IMR-90 (cell line): Measurements from ENCODE around the gene ST7. TPM values are rescaled to one million over a fixed set of nuclear protein-coding genes. Genes with fewer than 3 reads are reported as not detected.

Source experiments
- ATAC-seq: fragments of 200-7000 bp; cut with Tn5 transposase; 2 replicates; pipeline ENCODE4 v1.9.1; 2020; ENCODE audit warnings: low read depth, mild to moderate bottlenecking, moderate library complexity
- BruUV-seq: library from RNA; stranded (reverse); fragments of 400-500 nt; replicated peaks from 2 replicates; lab custom pipeline; 2021; lab: Mats Ljungman, UMichigan
- CTCF ChIA-PET: fragments of 300-600 bp; formaldehyde crosslinking; extraction: SDS; loops from one replicate; lab custom pipeline; 2021; ENCODE audit warnings: antibody characterized with exemption; lab: Yijun Ruan, JAX
- POLR2A ChIA-PET: fragments of 300-600 bp; sonication (Branson Sonifier 250); formaldehyde crosslinking; loops from one replicate; lab custom pipeline; 2022; ENCODE audit warnings: antibody characterized with exemption; ENCODE audit not compliant: unreplicated experiment; lab: Charles Lee
- DNase-seq: peaks from one replicate; pipeline ENCODE4 v3.0.0; 2013
- H2AFZ ChIP-seq: replicated peaks from 2 replicates; pipeline ENCODE3; 2013; ENCODE audit warnings: low read length, mild to moderate bottlenecking; ENCODE audit not compliant: poor library complexity
- H2AK5ac ChIP-seq: 2 replicates; pipeline ENCODE4 v1.6.1; 2013; ENCODE audit warnings: low read depth, low read length, inconsistent platforms
- H2AK9ac ChIP-seq: replicated peaks from 2 replicates; pipeline ENCODE3; 2013; ENCODE audit warnings: mild to moderate bottlenecking, low read depth, low read length, moderate library complexity; ENCODE audit not compliant: poor library complexity
- H2BK120ac ChIP-seq: 2 replicates; pipeline ENCODE4 v1.6.1; 2013; ENCODE audit warnings: low read depth, low read length, inconsistent platforms
- H2BK15ac ChIP-seq: 3 replicates; pipeline ENCODE4 v1.6.1; 2013; ENCODE audit warnings: low read depth, low read length, inconsistent platforms
- H2BK20ac ChIP-seq: 2 replicates; pipeline ENCODE4 v1.6.1; 2013; ENCODE audit warnings: low read depth, mild to moderate bottlenecking, inconsistent platforms, low read length, moderate library complexity
- H2BK5ac ChIP-seq: 2 replicates; pipeline ENCODE4 v1.6.1; 2013; ENCODE audit warnings: mild to moderate bottlenecking, low read depth, low read length, inconsistent platforms; ENCODE audit not compliant: poor library complexity, severe bottlenecking
- H3K14ac ChIP-seq: replicated peaks from 2 replicates; pipeline ENCODE4 v1.6.1; 2013; ENCODE audit warnings: low read depth, low read length, inconsistent platforms
- H3K18ac ChIP-seq: 2 replicates; pipeline ENCODE4 v1.6.1; 2013; ENCODE audit warnings: low read depth, low read length, control low read depth
- H3K23ac ChIP-seq: 2 replicates; pipeline ENCODE4 v1.6.1; 2013; ENCODE audit warnings: low read depth, low read length, inconsistent platforms
- H3K27ac ChIP-seq: 2 replicates; pipeline ENCODE4 v1.5.1; 2013; ENCODE audit warnings: mild to moderate bottlenecking, control low read depth, low read length; ENCODE audit not compliant: insufficient read depth
- H3K27me3 ChIP-seq: 2 replicates; pipeline ENCODE4 v1.6.1; 2013; ENCODE audit warnings: low read length; ENCODE audit not compliant: control insufficient read depth, insufficient read depth
- H3K36me3 ChIP-seq: 2 replicates; pipeline ENCODE4 v1.6.1; 2013; ENCODE audit warnings: low read length, mixed read lengths; ENCODE audit not compliant: control insufficient read depth, insufficient read depth
- H3K4ac ChIP-seq: 2 replicates; pipeline ENCODE4 v1.6.1; 2013; ENCODE audit warnings: low read depth, low read length, inconsistent platforms
- H3K4me1 ChIP-seq: 2 replicates; pipeline ENCODE4 v1.6.1; 2013; ENCODE audit warnings: low read length, mixed read lengths; ENCODE audit not compliant: control insufficient read depth, insufficient read depth
- H3K4me2 ChIP-seq: 2 replicates; pipeline ENCODE4 v1.6.1; 2013; ENCODE audit warnings: low read depth, mild to moderate bottlenecking, control low read depth, low read length, moderate library complexity
- H3K4me3 ChIP-seq: 2 replicates; pipeline ENCODE4 v1.5.1; 2013; ENCODE audit warnings: low read depth, mild to moderate bottlenecking, control low read depth, low read length, moderate library complexity; ENCODE audit not compliant: insufficient read depth
- H3K56ac ChIP-seq: 2 replicates; pipeline ENCODE4 v1.6.1; 2013; ENCODE audit warnings: low read length, inconsistent platforms; ENCODE audit not compliant: insufficient read depth; ENCODE audit errors: extremely low read depth
- H3K79me1 ChIP-seq, 2 experiments: 2 replicates each; pipeline ENCODE4 v1.6.1; 2013; ENCODE audit warnings: low read length in 2 of 2, inconsistent platforms in 1 of 2, low read depth in 1 of 2
- H3K9ac ChIP-seq: 2 replicates; pipeline ENCODE4 v1.6.1; 2013; ENCODE audit warnings: low read depth, low read length, control low read depth
- H3K9me1 ChIP-seq: 2 replicates; pipeline ENCODE4 v1.6.1; 2013; ENCODE audit warnings: low read length, inconsistent platforms; ENCODE audit not compliant: insufficient read depth
- H3K9me3 ChIP-seq: 2 replicates; pipeline ENCODE4 v1.6.1; 2013; ENCODE audit warnings: low read length; ENCODE audit not compliant: control insufficient read depth, insufficient read depth
- H4K20me1 ChIP-seq: 2 replicates; pipeline ENCODE4 v1.6.1; 2013; ENCODE audit warnings: low read length, inconsistent platforms; ENCODE audit not compliant: insufficient read depth
- H4K5ac ChIP-seq: 2 replicates; pipeline ENCODE4 v1.6.1; 2013; ENCODE audit warnings: mild to moderate bottlenecking, low read depth, low read length, control low read depth
- H4K8ac ChIP-seq, 2 experiments: 2 replicates each; pipeline ENCODE4 v1.6.1; 2013; ENCODE audit warnings: low read depth in 2 of 2, low read length in 2 of 2, control low read depth in 1 of 2, inconsistent platforms in 1 of 2
- H4K91ac ChIP-seq: 2 replicates; pipeline ENCODE4 v1.6.1; 2013; ENCODE audit warnings: low read depth, low read length, inconsistent platforms; ENCODE audit not compliant: insufficient read depth
- BHLHE40 ChIP-seq: fragments of 150-350 bp; IDR thresholded peaks from 2 replicates; pipeline ENCODE4 v1.6.1; 2016; ENCODE audit warnings: mild to moderate bottlenecking, low read depth, low read length
- CEBPB ChIP-seq: IDR thresholded peaks from 2 replicates; pipeline ENCODE4 v1.6.1; 2012; ENCODE audit warnings: low read depth, low read length, improper control_type of control experiment
- CHD1 ChIP-seq: IDR thresholded peaks from 2 replicates; pipeline ENCODE4 v1.6.1; 2012; ENCODE audit warnings: low read depth, low read length, improper control_type of control experiment
- FOS ChIP-seq: fragments of 150-350 bp; IDR thresholded peaks from 2 replicates; pipeline ENCODE4 v1.6.1; 2016; ENCODE audit warnings: low read depth, low read length
- MAFK ChIP-seq: IDR thresholded peaks from 2 replicates; pipeline ENCODE4 v1.6.1; 2012; ENCODE audit warnings: low read depth, low read length, improper control_type of control experiment
- MAZ ChIP-seq: IDR thresholded peaks from 2 replicates; pipeline ENCODE4 v1.6.1; 2012; ENCODE audit warnings: low read depth, mild to moderate bottlenecking, low read length, improper control_type of control experiment, moderate library complexity, borderline replicate concordance
- MXI1 ChIP-seq: IDR thresholded peaks from 2 replicates; pipeline ENCODE4 v1.6.1; 2012; ENCODE audit warnings: low read depth, mild to moderate bottlenecking, low read length, moderate library complexity, borderline replicate concordance
- NFE2L2 ChIP-seq: fragments of 150-350 bp; IDR thresholded peaks from 2 replicates; pipeline ENCODE4 v1.6.1; 2016; ENCODE audit warnings: low read depth, mild to moderate bottlenecking, low read length
- POLR2A ChIP-seq: IDR thresholded peaks from 2 replicates; pipeline ENCODE4 v1.6.1; 2012; ENCODE audit warnings: mild to moderate bottlenecking, low read depth, low read length
- RAD21 ChIP-seq: IDR thresholded peaks from 2 replicates; pipeline ENCODE4 v1.6.1; 2012; ENCODE audit warnings: low read length, improper control_type of control experiment
- RCOR1 ChIP-seq: IDR thresholded peaks from 2 replicates; pipeline ENCODE4 v1.6.1; 2012; ENCODE audit warnings: mild to moderate bottlenecking, low read length, improper control_type of control experiment; ENCODE audit not compliant: insufficient replicate concordance
- RFX5 ChIP-seq: IDR thresholded peaks from 2 replicates; pipeline ENCODE4 v1.8.0; 2012; ENCODE audit warnings: low read depth, mild to moderate bottlenecking, low read length, moderate library complexity
- SMC3 ChIP-seq: fragments of 150-350 bp; IDR thresholded peaks from 2 replicates; pipeline ENCODE4 v1.6.1; 2016; ENCODE audit warnings: low read depth, mild to moderate bottlenecking, antibody characterized with exemption, low read length, moderate library complexity
- USF2 ChIP-seq: fragments of 150-350 bp; IDR thresholded peaks from 2 replicates; pipeline ENCODE4 v1.6.1; 2017; ENCODE audit warnings: mild to moderate bottlenecking, antibody characterized with exemption, low read length, low read depth
- WGBS, 2 experiments: methylation state at CpG; one replicate each; pipeline versions ENCODE4 v1.1.5 to v1.1.7; 2013; ENCODE audit warnings: missing lambda C conversion rate in 2 of 2; ENCODE audit not compliant: insufficient read length in 1 of 2; ENCODE audit errors: extremely low coverage in 2 of 2; 5-methylcytosine and 5-hydroxymethylcytosine counted together
- dilution Hi-C: fragments of 300-500 bp; cut with HindIII; formaldehyde crosslinking; loops from one replicate; pipeline ENCODE4 v1.14.3; 2018; ENCODE audit warnings: low sequenced_read_pairs; ENCODE audit not compliant: unreplicated experiment
- in situ Hi-C: fragments of 300-500 bp; cut with MboI; formaldehyde crosslinking; loops from 3 replicates; pipeline ENCODE4 v1.14.3; 2019; ENCODE audit warnings: low sequenced_read_pairs, inconsistent platforms, mixed read lengths
- intact Hi-C: fragments of 100-400 bp; cut with micrococcal nuclease; formaldehyde crosslinking; loops from 2 replicates; pipeline ENCODE4 v1.10.0; 2022
- polyA plus RNA-seq, 3 experiments: library from polyadenylated mRNA; depleted of rRNA; stranded (reverse); fragments of >200 nt; gene quantifications; 2 replicates each; pipeline ENCODE4 v1.2.3, GENCODE V29; 2012; ENCODE audit warnings: low replicate concordance in 1 of 3
- total RNA-seq: library from RNA; depleted of rRNA; stranded (reverse); fragments of >200 nt; gene quantifications from 2 replicates; pipeline ENCODE4 v1.2.3, GENCODE V29; 2012
- TF ChIP-seq, protein P1 (sequence below): conservative IDR thresholded peaks from 2 replicates; pipeline ENCODE4 v1.5.1; 2012; ENCODE audit warnings: mild to moderate bottlenecking, low read depth, low read length, improper control_type of control experiment
- TF ChIP-seq, protein P2 (sequence below): fragments of 150-350 bp; IDR thresholded peaks from 2 replicates; pipeline ENCODE4 v1.6.1; 2016; ENCODE audit warnings: low read depth, mild to moderate bottlenecking, low read length, moderate library complexity, borderline replicate concordance

The ST7 gene
- total and polyA plus RNA-seq, 2 of the 4 experiments (the other 2 are of a cell fraction) = 18.6 to 26.0 TPM

DNA sequence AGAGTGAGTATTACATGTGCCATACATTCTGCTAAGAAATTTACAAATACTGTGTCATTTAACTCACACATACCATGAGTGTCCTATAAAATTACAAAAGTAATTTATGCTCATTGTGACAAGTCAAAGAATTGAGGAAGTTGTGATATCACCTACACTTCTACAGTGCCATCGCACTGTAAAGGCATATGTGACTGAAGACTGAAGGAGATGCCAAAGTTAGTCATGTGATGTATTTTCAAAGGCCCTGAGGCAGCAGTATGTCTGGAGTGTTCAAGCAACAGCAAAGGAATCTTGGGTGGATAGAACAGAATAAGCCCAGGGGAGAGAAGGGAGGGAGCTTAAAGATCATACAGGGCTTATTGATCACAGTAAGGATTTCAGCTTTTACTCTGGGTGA lies 192.8 kb downstream of the ST7 start:
- H3K23ac ChIP-seq = no peak overlapping the region
- no peak overlapping the region for H4K8ac ChIP-seq
- H3K56ac ChIP-seq = no peak overlapping the region
- no peak overlapping the region for H3K18ac ChIP-seq
- no peak overlapping the region for H3K14ac ChIP-seq
- peaks cover 6% of the 10 kb centered on the region for H3K36me3 ChIP-seq
- H3K27me3 ChIP-seq = no peaks in the 10 kb centered on the region
- no peak overlapping the region for H3K27ac ChIP-seq
- no peak for DNase-seq
- H3K4me2 ChIP-seq = no peak overlapping the region
- ATAC-seq = peak; percentile 24; the same call in 1 of the 2 replicates
- BruUV-seq = no TSS peak
- H3K9me1 ChIP-seq = no peaks in the 10 kb centered on the region
- no peak overlapping the region for H3K4me3 ChIP-seq
- intact Hi-C loops (no loop called here), in situ Hi-C loops (no loop called here), dilution Hi-C loops (no loop called here)
- H2AFZ ChIP-seq = no peak overlapping the region
- H3K9me3 ChIP-seq = no peaks in the 10 kb centered on the region
- TF ChIP-seq POLR2A (no peak), SMC3 (no peak), CEBPB (no peak), RCOR1 (no peak), FOS (no peak), CHD1 (no peak), BHLHE40 (no peak), USF2 (no peak), MXI1 (no peak), MAFK (no peak), NFE2L2 (no peak), MAZ (no peak), RFX5 (no peak), RAD21 (no peak)
- TF ChIP-seq, protein P1, sequence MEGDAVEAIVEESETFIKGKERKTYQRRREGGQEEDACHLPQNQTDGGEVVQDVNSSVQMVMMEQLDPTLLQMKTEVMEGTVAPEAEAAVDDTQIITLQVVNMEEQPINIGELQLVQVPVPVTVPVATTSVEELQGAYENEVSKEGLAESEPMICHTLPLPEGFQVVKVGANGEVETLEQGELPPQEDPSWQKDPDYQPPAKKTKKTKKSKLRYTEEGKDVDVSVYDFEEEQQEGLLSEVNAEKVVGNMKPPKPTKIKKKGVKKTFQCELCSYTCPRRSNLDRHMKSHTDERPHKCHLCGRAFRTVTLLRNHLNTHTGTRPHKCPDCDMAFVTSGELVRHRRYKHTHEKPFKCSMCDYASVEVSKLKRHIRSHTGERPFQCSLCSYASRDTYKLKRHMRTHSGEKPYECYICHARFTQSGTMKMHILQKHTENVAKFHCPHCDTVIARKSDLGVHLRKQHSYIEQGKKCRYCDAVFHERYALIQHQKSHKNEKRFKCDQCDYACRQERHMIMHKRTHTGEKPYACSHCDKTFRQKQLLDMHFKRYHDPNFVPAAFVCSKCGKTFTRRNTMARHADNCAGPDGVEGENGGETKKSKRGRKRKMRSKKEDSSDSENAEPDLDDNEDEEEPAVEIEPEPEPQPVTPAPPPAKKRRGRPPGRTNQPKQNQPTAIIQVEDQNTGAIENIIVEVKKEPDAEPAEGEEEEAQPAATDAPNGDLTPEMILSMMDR = no peak
- TF ChIP-seq, protein P2, sequence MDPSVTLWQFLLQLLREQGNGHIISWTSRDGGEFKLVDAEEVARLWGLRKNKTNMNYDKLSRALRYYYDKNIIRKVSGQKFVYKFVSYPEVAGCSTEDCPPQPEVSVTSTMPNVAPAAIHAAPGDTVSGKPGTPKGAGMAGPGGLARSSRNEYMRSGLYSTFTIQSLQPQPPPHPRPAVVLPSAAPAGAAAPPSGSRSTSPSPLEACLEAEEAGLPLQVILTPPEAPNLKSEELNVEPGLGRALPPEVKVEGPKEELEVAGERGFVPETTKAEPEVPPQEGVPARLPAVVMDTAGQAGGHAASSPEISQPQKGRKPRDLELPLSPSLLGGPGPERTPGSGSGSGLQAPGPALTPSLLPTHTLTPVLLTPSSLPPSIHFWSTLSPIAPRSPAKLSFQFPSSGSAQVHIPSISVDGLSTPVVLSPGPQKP = no peak
- H2AK5ac ChIP-seq = no peak overlapping the region
- no peak overlapping the region for H2AK9ac ChIP-seq
- POLR2A ChIA-PET = no interaction called here
- CTCF ChIA-PET = interaction anchor here (0.8 to 1.4 kb wide), 2 partner anchors 12 kb away, joined by 3 to 8 read pairs; no protein-coding TSS in a partner anchor
- no peak overlapping the region for H2BK20ac ChIP-seq
- H4K5ac ChIP-seq = no peak overlapping the region
- no peak overlapping the region for H2BK120ac ChIP-seq
- H3K4ac ChIP-seq = no peak overlapping the region
- no peak overlapping the region for H2BK5ac ChIP-seq
- H2BK15ac ChIP-seq = no peak overlapping the region
- no CpG with 5 or more reads among the region's 1 CpG for WGBS, 2 experiments
- no peak overlapping the region for H4K91ac ChIP-seq
- H3K4me1 ChIP-seq = no peaks in the 10 kb centered on the region
- H4K20me1 ChIP-seq = no peaks in the 10 kb centered on the region
- H3K79me1 ChIP-seq = no peaks in the 10 kb centered on the region; a peak in 1 of 4 replicates
- no peak overlapping the region for H3K9ac ChIP-seq
